HEK293 (cell line): ENCODE data around the gene PRR36.

Experiments used
- CTCF ChIA-PET: fragments of 350-600 bp; formaldehyde crosslinking; extraction: SDS; loops from one replicate; lab custom pipeline; 2021; ENCODE audit warnings: antibody characterized with exemption; lab: Yijun Ruan, JAX
- POLR2A ChIA-PET: fragments of 300-600 bp; formaldehyde crosslinking; extraction: SDS; loops from one replicate; lab custom pipeline; 2020; ENCODE audit warnings: antibody characterized with exemption, inconsistent platforms; lab: Yijun Ruan, JAX
- H3K27ac ChIP-seq: fragments of 200-500 bp; sonication (Bioruptor generic); 2 replicates; pipeline ENCODE4 v1.5.1; 2014; ENCODE audit warnings: low read depth, low read length, control low read depth, inconsistent platforms; ENCODE audit errors: extremely low read depth
- H3K36me3 ChIP-seq, 2 experiments: fragments of 200-500 bp in 1 of 2; sonication (Bioruptor generic) in 1 of 2; 1 replicate in 1 of 2; 2 replicates in 1 of 2; pipeline ENCODE4 v1.5.1; 2014 to 2017; ENCODE audit warnings: inconsistent platforms in 2 of 2, low read length in 2 of 2; ENCODE audit not compliant: control insufficient read depth in 2 of 2, insufficient read depth in 1 of 2
- H3K4me1 ChIP-seq: fragments of 200-500 bp; sonication (Bioruptor generic); 2 replicates; pipeline ENCODE4 v1.5.1; 2014; ENCODE audit warnings: mild to moderate bottlenecking, low read length, inconsistent platforms; ENCODE audit not compliant: control insufficient read depth, insufficient read depth
- H3K4me3 ChIP-seq: 2 replicates; pipeline ENCODE4 v1.5.1; 2011; ENCODE audit warnings: low read depth, mild to moderate bottlenecking, control low read depth, low read length, moderate library complexity
- H3K9me3 ChIP-seq: fragments of 200-500 bp; sonication (Bioruptor generic); 2 replicates; pipeline ENCODE4 v1.5.1; 2014; ENCODE audit warnings: low read depth, low read length, inconsistent platforms; ENCODE audit not compliant: control insufficient read depth, insufficient read depth
- GLIS2 ChIP-seq: fragments of 450-650 bp; formaldehyde crosslinking; IDR thresholded peaks from 2 replicates; pipeline ENCODE4 v1.5.1; 2016; ENCODE audit warnings: missing biosample characterization, missing genetic modification characterization
- KLF1 ChIP-seq: fragments of 450-650 bp; formaldehyde crosslinking; IDR thresholded peaks from 2 replicates; pipeline ENCODE4 v1.5.1; 2016; ENCODE audit warnings: missing biosample characterization, missing genetic modification characterization
- KLF16 ChIP-seq: fragments of 450-650 bp; formaldehyde crosslinking; IDR thresholded peaks from 2 replicates; pipeline ENCODE4 v1.5.1; 2017; ENCODE audit warnings: missing biosample characterization, missing genetic modification characterization
- SP7 ChIP-seq: fragments of 450-650 bp; formaldehyde crosslinking; IDR thresholded peaks from 2 replicates; pipeline ENCODE4 v1.5.1; 2016; ENCODE audit warnings: missing biosample characterization, missing genetic modification characterization
- ZBTB17 ChIP-seq: fragments of 450-650 bp; formaldehyde crosslinking; IDR thresholded peaks from 2 replicates; pipeline ENCODE4 v1.5.1; 2016; ENCODE audit warnings: missing biosample characterization, missing genetic modification characterization
- ZEB2 ChIP-seq: fragments of 450-650 bp; formaldehyde crosslinking; IDR thresholded peaks from 2 replicates; pipeline ENCODE4 v1.5.1; 2016; ENCODE audit warnings: missing biosample characterization, missing genetic modification characterization
- ZNF121 ChIP-seq: fragments of 450-650 bp; formaldehyde crosslinking; IDR thresholded peaks from 2 replicates; pipeline ENCODE4 v1.5.1; 2016; ENCODE audit warnings: missing biosample characterization, missing genetic modification characterization
- ZNF132 ChIP-seq: fragments of 450-650 bp; formaldehyde crosslinking; IDR thresholded peaks from 2 replicates; pipeline ENCODE4 v1.5.1; 2017; ENCODE audit warnings: missing biosample characterization, missing genetic modification characterization, borderline replicate concordance
- ZNF146 ChIP-seq: fragments of 450-650 bp; formaldehyde crosslinking; IDR thresholded peaks from 2 replicates; pipeline ENCODE4 v1.5.1; 2016; ENCODE audit warnings: missing biosample characterization, missing genetic modification characterization
- ZNF324 ChIP-seq: fragments of 450-650 bp; formaldehyde crosslinking; IDR thresholded peaks from 2 replicates; pipeline ENCODE4 v1.5.1; 2016; ENCODE audit warnings: missing biosample characterization, missing genetic modification characterization
- ZNF335 ChIP-seq: fragments of 450-650 bp; formaldehyde crosslinking; conservative IDR thresholded peaks from 2 replicates; pipeline ENCODE4 v1.5.1; 2016; ENCODE audit warnings: missing biosample characterization, missing genetic modification characterization
- ZNF350 ChIP-seq: fragments of 450-650 bp; formaldehyde crosslinking; IDR thresholded peaks from 2 replicates; pipeline ENCODE4 v1.5.0; 2017; ENCODE audit warnings: missing biosample characterization, mild to moderate bottlenecking, missing genetic modification characterization
- ZNF560 ChIP-seq: fragments of 450-650 bp; formaldehyde crosslinking; IDR thresholded peaks from 2 replicates; pipeline ENCODE4 v1.5.1; 2017; ENCODE audit warnings: missing biosample characterization, missing genetic modification characterization, borderline replicate concordance
- ZNF621 ChIP-seq: fragments of 450-650 bp; formaldehyde crosslinking; IDR thresholded peaks from 2 replicates; pipeline ENCODE4 v1.5.1; 2017; ENCODE audit warnings: missing biosample characterization, missing genetic modification characterization
- ZNF791 ChIP-seq: fragments of 450-650 bp; formaldehyde crosslinking; IDR thresholded peaks from 2 replicates; pipeline ENCODE4 v1.5.1; 2016; ENCODE audit warnings: missing biosample characterization, missing genetic modification characterization
- ZSCAN16 ChIP-seq: fragments of 450-650 bp; formaldehyde crosslinking; IDR thresholded peaks from 2 replicates; pipeline ENCODE4 v1.5.1; 2016; ENCODE audit warnings: missing biosample characterization, missing genetic modification characterization
- TF ChIP-seq, protein P1 (sequence below): fragments of 450-650 bp; IDR thresholded peaks from 2 replicates; pipeline ENCODE4 v1.5.1; 2018; ENCODE audit warnings: missing biosample characterization, mild to moderate bottlenecking, missing genetic modification characterization
- TF ChIP-seq, protein P2 (sequence below): fragments of 450-650 bp; formaldehyde crosslinking; IDR thresholded peaks from 2 replicates; pipeline ENCODE4 v1.5.1; 2016; ENCODE audit warnings: missing biosample characterization, missing genetic modification characterization
- TF ChIP-seq, protein P3 (sequence below): fragments of 450-650 bp; formaldehyde crosslinking; IDR thresholded peaks from 2 replicates; pipeline ENCODE4 v1.5.1; 2016; ENCODE audit warnings: missing biosample characterization, missing genetic modification characterization
- TF ChIP-seq, protein P4 (sequence below): fragments of 450-650 bp; formaldehyde crosslinking; IDR thresholded peaks from 2 replicates; pipeline ENCODE4 v1.5.1; 2017; ENCODE audit warnings: missing biosample characterization, missing genetic modification characterization
- TF ChIP-seq, protein P5 (sequence below): fragments of 450-650 bp; formaldehyde crosslinking; IDR thresholded peaks from 2 replicates; pipeline ENCODE4 v1.5.1; 2017; ENCODE audit warnings: missing biosample characterization, missing genetic modification characterization

Gene PRR36

DNA sequence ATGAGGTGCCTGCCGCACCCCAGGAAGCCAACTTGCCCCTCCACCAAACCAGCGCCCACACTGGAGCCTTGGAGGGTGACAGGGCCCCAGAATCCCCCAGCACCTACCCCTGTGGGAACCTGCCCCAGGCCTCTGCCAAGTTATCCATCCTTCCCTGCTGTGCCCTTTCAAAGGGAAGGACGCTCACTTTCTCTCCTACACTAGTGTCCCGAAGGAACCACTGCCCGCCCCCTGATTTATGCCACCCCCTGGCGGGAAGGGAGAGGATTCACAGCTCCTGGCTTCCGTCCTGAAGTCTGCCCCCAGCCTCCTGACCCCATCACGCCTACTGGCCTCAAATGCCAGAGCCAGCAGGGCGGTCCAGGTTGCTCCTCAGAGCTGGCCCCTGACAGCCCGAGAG is 42.7 kb downstream of the PRR36 start (continued):
- TF ChIP-seq, protein P1, sequence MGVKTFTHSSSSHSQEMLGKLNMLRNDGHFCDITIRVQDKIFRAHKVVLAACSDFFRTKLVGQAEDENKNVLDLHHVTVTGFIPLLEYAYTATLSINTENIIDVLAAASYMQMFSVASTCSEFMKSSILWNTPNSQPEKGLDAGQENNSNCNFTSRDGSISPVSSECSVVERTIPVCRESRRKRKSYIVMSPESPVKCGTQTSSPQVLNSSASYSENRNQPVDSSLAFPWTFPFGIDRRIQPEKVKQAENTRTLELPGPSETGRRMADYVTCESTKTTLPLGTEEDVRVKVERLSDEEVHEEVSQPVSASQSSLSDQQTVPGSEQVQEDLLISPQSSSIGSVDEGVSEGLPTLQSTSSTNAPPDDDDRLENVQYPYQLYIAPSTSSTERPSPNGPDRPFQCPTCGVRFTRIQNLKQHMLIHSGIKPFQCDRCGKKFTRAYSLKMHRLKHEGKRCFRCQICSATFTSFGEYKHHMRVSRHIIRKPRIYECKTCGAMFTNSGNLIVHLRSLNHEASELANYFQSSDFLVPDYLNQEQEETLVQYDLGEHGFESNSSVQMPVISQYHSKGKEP (tag by site-specific recombination): no peak
- no peak for TF ChIP-seq ZNF121 (tag by site-specific recombination)

DNA sequence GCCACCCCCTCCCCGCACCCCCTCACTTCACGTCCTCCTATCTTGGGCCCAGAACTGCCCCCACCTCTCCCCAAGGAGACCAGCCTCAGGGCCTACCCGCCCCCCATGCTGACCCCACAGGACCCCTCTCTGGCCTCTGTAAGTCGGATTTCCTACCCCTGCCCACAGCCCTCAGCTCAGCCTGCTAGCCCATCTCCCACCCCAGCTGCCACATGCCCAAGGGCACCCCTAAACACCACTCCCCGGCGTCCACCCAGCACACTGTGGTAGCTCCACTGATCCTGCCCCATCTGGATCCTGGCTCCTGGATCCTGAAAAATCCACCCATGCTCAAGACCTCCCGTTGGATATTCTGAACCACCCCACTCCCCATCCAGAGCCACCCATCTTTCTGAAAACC is 43.4 kb downstream of the PRR36 start:
- no peaks in the 10 kb centered on the region for H3K36me3 ChIP-seq
- peak overlapping the region; percentile 80 for H3K4me3 ChIP-seq
- TF ChIP-seq ZNF335 (0 out of 2 replicates have a peak, but pooled peaks have one; percentile 9), ZNF560 (tag by site-specific recombination) (no peak), ZNF791 (tag by site-specific recombination) (no peak), GLIS2 (tag by site-specific recombination) (0 out of 2 replicates have a peak, but pooled peaks have one; percentile 41), ZBTB17 (0 out of 2 replicates have a peak, but pooled peaks have one; percentile 15)
- TF ChIP-seq, protein P2, sequence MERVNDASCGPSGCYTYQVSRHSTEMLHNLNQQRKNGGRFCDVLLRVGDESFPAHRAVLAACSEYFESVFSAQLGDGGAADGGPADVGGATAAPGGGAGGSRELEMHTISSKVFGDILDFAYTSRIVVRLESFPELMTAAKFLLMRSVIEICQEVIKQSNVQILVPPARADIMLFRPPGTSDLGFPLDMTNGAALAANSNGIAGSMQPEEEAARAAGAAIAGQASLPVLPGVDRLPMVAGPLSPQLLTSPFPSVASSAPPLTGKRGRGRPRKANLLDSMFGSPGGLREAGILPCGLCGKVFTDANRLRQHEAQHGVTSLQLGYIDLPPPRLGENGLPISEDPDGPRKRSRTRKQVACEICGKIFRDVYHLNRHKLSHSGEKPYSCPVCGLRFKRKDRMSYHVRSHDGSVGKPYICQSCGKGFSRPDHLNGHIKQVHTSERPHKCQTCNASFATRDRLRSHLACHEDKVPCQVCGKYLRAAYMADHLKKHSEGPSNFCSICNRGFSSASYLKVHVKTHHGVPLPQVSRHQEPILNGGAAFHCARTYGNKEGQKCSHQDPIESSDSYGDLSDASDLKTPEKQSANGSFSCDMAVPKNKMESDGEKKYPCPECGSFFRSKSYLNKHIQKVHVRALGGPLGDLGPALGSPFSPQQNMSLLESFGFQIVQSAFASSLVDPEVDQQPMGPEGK (tag by site-specific recombination): peak; percentile 15; the same call in 1 of the 2 replicates
- H3K4me1 ChIP-seq: no peaks in the 10 kb centered on the region
- ChIA-PET POLR2A (interaction anchor here (0.9 to 1.5 kb wide), 2 partner anchors 31 to 731 kb away, joined by 3 to 4 read pairs; no protein-coding TSS in a partner anchor), CTCF (interaction anchor here (0.6 to 1.7 kb wide), 4 partner anchors 23 to 477 kb away, joined by 3 to 7 read pairs (median 4); no protein-coding TSS in a partner anchor)
- no peaks in the 10 kb centered on the region for H3K9me3 ChIP-seq
- no peak overlapping the region for H3K27ac ChIP-seq

DNA sequence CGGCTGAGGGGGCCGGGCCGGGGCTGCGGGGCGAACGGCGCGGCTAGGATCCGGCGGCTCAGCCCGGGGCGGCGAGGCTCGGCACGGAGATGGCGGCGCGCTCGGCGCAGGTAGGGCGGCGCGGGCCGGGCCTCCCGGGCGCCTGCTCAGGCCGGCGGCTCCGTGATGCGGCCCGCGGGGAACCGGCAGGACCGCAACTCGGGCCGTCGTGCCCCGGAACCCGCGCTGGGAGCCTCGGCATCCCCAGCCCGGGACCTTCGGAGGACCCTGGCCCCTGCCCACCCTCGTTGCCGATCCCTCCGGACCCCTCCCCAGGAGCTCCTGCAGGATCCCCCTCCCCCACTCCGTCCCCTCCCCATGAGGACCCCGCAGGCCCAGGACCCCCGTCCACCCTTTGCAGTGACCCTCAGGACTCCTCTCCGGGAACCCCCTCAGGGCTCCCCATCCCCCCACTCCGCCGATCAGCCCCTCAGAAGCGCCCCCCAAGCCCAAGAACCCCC is 43.9 kb downstream of the PRR36 start:
- no peak overlapping the region for H3K27ac ChIP-seq
- ChIA-PET POLR2A (interaction anchor here (0.9 kb wide), 1 partner anchor 30 kb away, joined by 4 read pairs; no protein-coding TSS in a partner anchor), CTCF (interaction anchor here (0.6 to 1.7 kb wide), 3 partner anchors 24 to 440 kb away, joined by 3 to 7 read pairs (median 3); no protein-coding TSS in a partner anchor)

More for the DNA sequence above, 43.9 kb downstream of the PRR36 start:
- Histone ChIP-seq H3K9me3 (no peaks in the 10 kb centered on the region), H3K4me1 (no peaks in the 10 kb centered on the region), H3K36me3 (no peaks in the 10 kb centered on the region), H3K4me3 (peak overlapping the region; percentile 80)
- no peak for TF ChIP-seq ZNF324 (tag by site-specific recombination)
- TF ChIP-seq ZEB2 (tag by site-specific recombination): no peak
- TF ChIP-seq KLF1: no peak
- TF ChIP-seq ZSCAN16: no peak
- TF ChIP-seq ZNF132: no peak
- TF ChIP-seq, protein P3, sequence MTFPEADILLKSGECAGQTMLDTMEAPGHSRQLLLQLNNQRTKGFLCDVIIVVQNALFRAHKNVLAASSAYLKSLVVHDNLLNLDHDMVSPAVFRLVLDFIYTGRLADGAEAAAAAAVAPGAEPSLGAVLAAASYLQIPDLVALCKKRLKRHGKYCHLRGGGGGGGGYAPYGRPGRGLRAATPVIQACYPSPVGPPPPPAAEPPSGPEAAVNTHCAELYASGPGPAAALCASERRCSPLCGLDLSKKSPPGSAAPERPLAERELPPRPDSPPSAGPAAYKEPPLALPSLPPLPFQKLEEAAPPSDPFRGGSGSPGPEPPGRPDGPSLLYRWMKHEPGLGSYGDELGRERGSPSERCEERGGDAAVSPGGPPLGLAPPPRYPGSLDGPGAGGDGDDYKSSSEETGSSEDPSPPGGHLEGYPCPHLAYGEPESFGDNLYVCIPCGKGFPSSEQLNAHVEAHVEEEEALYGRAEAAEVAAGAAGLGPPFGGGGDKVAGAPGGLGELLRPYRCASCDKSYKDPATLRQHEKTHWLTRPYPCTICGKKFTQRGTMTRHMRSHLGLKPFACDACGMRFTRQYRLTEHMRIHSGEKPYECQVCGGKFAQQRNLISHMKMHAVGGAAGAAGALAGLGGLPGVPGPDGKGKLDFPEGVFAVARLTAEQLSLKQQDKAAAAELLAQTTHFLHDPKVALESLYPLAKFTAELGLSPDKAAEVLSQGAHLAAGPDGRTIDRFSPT (tag by site-specific recombination): no peak
- no peak for TF ChIP-seq ZNF621
- no peak for TF ChIP-seq ZNF146 (tag by site-specific recombination)
- TF ChIP-seq, protein P4, sequence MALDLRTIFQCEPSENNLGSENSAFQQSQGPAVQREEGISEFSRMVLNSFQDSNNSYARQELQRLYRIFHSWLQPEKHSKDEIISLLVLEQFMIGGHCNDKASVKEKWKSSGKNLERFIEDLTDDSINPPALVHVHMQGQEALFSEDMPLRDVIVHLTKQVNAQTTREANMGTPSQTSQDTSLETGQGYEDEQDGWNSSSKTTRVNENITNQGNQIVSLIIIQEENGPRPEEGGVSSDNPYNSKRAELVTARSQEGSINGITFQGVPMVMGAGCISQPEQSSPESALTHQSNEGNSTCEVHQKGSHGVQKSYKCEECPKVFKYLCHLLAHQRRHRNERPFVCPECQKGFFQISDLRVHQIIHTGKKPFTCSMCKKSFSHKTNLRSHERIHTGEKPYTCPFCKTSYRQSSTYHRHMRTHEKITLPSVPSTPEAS (tag by site-specific recombination): no peak
- no peak for TF ChIP-seq SP7 (tag by site-specific recombination)
- TF ChIP-seq ZNF350: no peak
- TF ChIP-seq, protein P5, sequence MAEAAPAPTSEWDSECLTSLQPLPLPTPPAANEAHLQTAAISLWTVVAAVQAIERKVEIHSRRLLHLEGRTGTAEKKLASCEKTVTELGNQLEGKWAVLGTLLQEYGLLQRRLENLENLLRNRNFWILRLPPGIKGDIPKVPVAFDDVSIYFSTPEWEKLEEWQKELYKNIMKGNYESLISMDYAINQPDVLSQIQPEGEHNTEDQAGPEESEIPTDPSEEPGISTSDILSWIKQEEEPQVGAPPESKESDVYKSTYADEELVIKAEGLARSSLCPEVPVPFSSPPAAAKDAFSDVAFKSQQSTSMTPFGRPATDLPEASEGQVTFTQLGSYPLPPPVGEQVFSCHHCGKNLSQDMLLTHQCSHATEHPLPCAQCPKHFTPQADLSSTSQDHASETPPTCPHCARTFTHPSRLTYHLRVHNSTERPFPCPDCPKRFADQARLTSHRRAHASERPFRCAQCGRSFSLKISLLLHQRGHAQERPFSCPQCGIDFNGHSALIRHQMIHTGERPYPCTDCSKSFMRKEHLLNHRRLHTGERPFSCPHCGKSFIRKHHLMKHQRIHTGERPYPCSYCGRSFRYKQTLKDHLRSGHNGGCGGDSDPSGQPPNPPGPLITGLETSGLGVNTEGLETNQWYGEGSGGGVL: no peak
- no peak for TF ChIP-seq KLF16 (tag by site-specific recombination)
